NCI-H2196 (cell line): ENCODE results near the gene ARSG.
"Not testable (repeated sequence)": the region's sequence is repeated elsewhere in the genome, so short reads cannot be mapped to it uniquely, and the experiment has no call there.

Source experiments
- DNase-seq: peaks from one replicate; lab custom pipeline; 2025; ENCODE audit not compliant: unreplicated experiment; lab: John Stamatoyannopoulos, UW

Gene ARSG

GRCh38 chr17:68304706-68305105 lies 13.4 kb downstream of the ARSG start:
- DNase-seq: no peak

GRCh38 chr17:68305142-68305541 lies 13.8 kb downstream of the ARSG start:
- DNase-seq: no peak

- DNase-seq: no peak
Observed at GRCh38 chr17:68306819-68307218, 15.5 kb downstream of the ARSG start.

- no peak for DNase-seq
Observed at GRCh38 chr17:68307443-68307842, 16.1 kb downstream of the ARSG start.

GRCh38 chr17:68308486-68308885 lies 17.2 kb downstream of the ARSG start:
- DNase-seq: not testable (repeated sequence)

GRCh38 chr17:68309066-68309670 lies 17.9 kb downstream of the ARSG start:
- DNase-seq: not testable (repeated sequence)

GRCh38 chr17:68310152-68310551 lies 18.9 kb downstream of the ARSG start:
- DNase-seq: no peak

- DNase-seq: no peak
Observed at GRCh38 chr17:68314916-68315535, 23.7 kb downstream of the ARSG start.

GRCh38 chr17:68315930-68316329 lies 24.6 kb downstream of the ARSG start:
- DNase-seq: no peak

- DNase-seq: no peak
Observed at GRCh38 chr17:68317458-68317857, 26.2 kb downstream of the ARSG start.

GRCh38 chr17:68318103-68318991 lies 27.1 kb downstream of the ARSG start:
- no peak for DNase-seq

- DNase-seq: no peak
Observed at GRCh38 chr17:68319410-68320162, 28.3 kb downstream of the ARSG start.

- no peak for DNase-seq
Observed at GRCh38 chr17:68320311-68320865, 29.1 kb downstream of the ARSG start.

GRCh38 chr17:68320943-68321555 lies 29.8 kb downstream of the ARSG start:
- DNase-seq: no peak

GRCh38 chr17:68321556-68321954 lies 30.3 kb downstream of the ARSG start:
- no peak for DNase-seq

- no peak for DNase-seq
Observed at GRCh38 chr17:68322630-68323029, 31.3 kb downstream of the ARSG start.

GRCh38 chr17:68324114-68324513 lies 32.8 kb downstream of the ARSG start:
- DNase-seq: no peak

- DNase-seq: no peak
Observed at GRCh38 chr17:68324654-68325336, 33.5 kb downstream of the ARSG start.

- DNase-seq: no peak
Observed at GRCh38 chr17:68325961-68326360, 34.7 kb downstream of the ARSG start.

GRCh38 chr17:68326681-68327080 lies 35.4 kb downstream of the ARSG start:
- no peak for DNase-seq
